ENCODE results near the gene MAP3K20.

DNA sequence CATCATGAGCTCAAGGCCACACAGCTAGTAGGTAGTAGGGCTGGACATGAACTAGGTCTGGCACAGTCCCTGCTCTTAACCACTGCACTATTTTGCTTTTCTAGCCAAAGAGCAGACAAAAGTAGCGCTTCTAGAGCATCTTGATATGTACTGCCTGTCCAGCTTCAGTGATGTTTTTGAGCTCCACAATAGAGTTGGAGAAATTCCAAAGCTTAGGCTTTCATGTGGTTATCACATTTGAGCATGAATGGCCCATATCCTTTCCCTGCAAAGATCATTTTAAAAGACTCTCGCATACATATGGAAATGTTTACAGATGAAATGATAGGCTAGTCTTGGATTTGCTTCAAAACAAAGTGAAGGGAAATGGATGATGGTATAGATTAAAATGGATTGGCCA, 128.7 kb downstream of the MAP3K20 start:
- no peak for TF ChIP-seq MLX (CRISPR knock-in tag; IDR thresholded peaks at IDR 0.05)
- no peak for TF ChIP-seq PREB (CRISPR knock-in tag; IDR thresholded peaks at IDR 0.05; ENCODE audit: borderline replicate concordance)
- TF ChIP-seq NR3C1 (CRISPR knock-in tag; conservative IDR thresholded peaks at IDR 0.05; ENCODE audit: low read depth): no peak
- no peak for TF ChIP-seq ZNF512 (CRISPR knock-in tag; IDR thresholded peaks at IDR 0.05; ENCODE audit: borderline replicate concordance)
- no peak for TF ChIP-seq CTCF (IDR thresholded peaks at IDR 0.05)
- TF ChIP-seq, protein P1, sequence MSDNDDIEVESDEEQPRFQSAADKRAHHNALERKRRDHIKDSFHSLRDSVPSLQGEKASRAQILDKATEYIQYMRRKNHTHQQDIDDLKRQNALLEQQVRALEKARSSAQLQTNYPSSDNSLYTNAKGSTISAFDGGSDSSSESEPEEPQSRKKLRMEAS (CRISPR knock-in tag; IDR thresholded peaks at IDR 0.05): no peak
- no peak for TF ChIP-seq IRF2 (CRISPR knock-in tag; IDR thresholded peaks at IDR 0.05; ENCODE audit: borderline replicate concordance, low read depth)
- TF ChIP-seq CREM (CRISPR knock-in tag; IDR thresholded peaks at IDR 0.05): no peak
- TF ChIP-seq NR1H2 (CRISPR knock-in tag; IDR thresholded peaks at IDR 0.05): no peak
- TF ChIP-seq ZBTB21 (CRISPR knock-in tag; IDR thresholded peaks at IDR 0.05; ENCODE audit: borderline replicate concordance): no peak
- TF ChIP-seq CREB1 (CRISPR knock-in tag; IDR thresholded peaks at IDR 0.05): no peak
- no peak for TF ChIP-seq SOX15 (CRISPR knock-in tag; IDR thresholded peaks at IDR 0.05)
- no peak for TF ChIP-seq ZNF121 (CRISPR knock-in tag; IDR thresholded peaks at IDR 0.05)
- no peak for TF ChIP-seq STAT6 (CRISPR knock-in tag; conservative IDR thresholded peaks at IDR 0.05; ENCODE audit: low read depth)

All from WTC11 (cell line).